HG02938 (cell line): ENCODE measurements around the gene MCAT.

ENCODE experiments used
- ATAC-seq: cut with Tn5 transposase; IDR thresholded peaks from one replicate; pipeline ENCODE4 v1.9.1; 2021; ENCODE audit warnings: mild to moderate bottlenecking, moderate library complexity; ENCODE audit not compliant: unreplicated experiment

The MCAT gene

GRCh38 chr22:43173976-43174720 lies 30.9 kb upstream of the MCAT start:
- no peak for ATAC-seq

- ATAC-seq: no peak
Observed at GRCh38 chr22:43173566-43173965, 30.4 kb upstream of the MCAT start.

- ATAC-seq: no peak
Observed at GRCh38 chr22:43172191-43172590, 29.0 kb upstream of the MCAT start.

- ATAC-seq: no peak
Observed at GRCh38 chr22:43171607-43172006, 28.4 kb upstream of the MCAT start.

GRCh38 chr22:43171019-43171491 lies 27.9 kb upstream of the MCAT start:
- no peak for ATAC-seq

- ATAC-seq: no peak
Observed at GRCh38 chr22:43170131-43170480, 26.9 kb upstream of the MCAT start.

GRCh38 chr22:43169310-43170130 lies 26.3 kb upstream of the MCAT start:
- ATAC-seq: no peak

GRCh38 chr22:43168471-43169309 lies 25.5 kb upstream of the MCAT start:
- no peak for ATAC-seq

- ATAC-seq: no peak
Observed at GRCh38 chr22:43167001-43167589, 23.9 kb upstream of the MCAT start.

- no peak for ATAC-seq
Observed at GRCh38 chr22:43166132-43166930, 23.1 kb upstream of the MCAT start.

GRCh38 chr22:43164636-43165035 lies 21.4 kb upstream of the MCAT start:
- ATAC-seq: no peak

- ATAC-seq: no peak
Observed at GRCh38 chr22:43163241-43163795, 20.1 kb upstream of the MCAT start.

- ATAC-seq: no peak
Observed at GRCh38 chr22:43162412-43163150, 19.4 kb upstream of the MCAT start.

- no peak for ATAC-seq
Observed at GRCh38 chr22:43160497-43161126, 17.4 kb upstream of the MCAT start.

GRCh38 chr22:43159484-43160178 lies 16.4 kb upstream of the MCAT start:
- no peak for ATAC-seq

GRCh38 chr22:43158778-43159483 lies 15.7 kb upstream of the MCAT start:
- ATAC-seq: no peak

- ATAC-seq: no peak
Observed at GRCh38 chr22:43157874-43158546, 14.8 kb upstream of the MCAT start.
